IMR-90 (cell line): ENCODE data around the gene GPR35. TPM values are rescaled to one million over a fixed set of nuclear protein-coding genes. Genes with fewer than 3 reads are reported as not detected.

ENCODE experiments used
- ATAC-seq: fragments of 200-7000 bp; cut with Tn5 transposase; 2 replicates; pipeline ENCODE4 v1.9.1; 2020; ENCODE audit warnings: low read depth, mild to moderate bottlenecking, moderate library complexity
- BruUV-seq: library from RNA; stranded (reverse); fragments of 400-500 nt; replicated peaks from 2 replicates; lab custom pipeline; 2021; lab: Mats Ljungman, UMichigan
- CTCF ChIA-PET: fragments of 300-600 bp; formaldehyde crosslinking; extraction: SDS; loops from one replicate; lab custom pipeline; 2021; ENCODE audit warnings: antibody characterized with exemption; lab: Yijun Ruan, JAX
- POLR2A ChIA-PET: fragments of 300-600 bp; sonication (Branson Sonifier 250); formaldehyde crosslinking; loops from one replicate; lab custom pipeline; 2022; ENCODE audit warnings: antibody characterized with exemption; ENCODE audit not compliant: unreplicated experiment; lab: Charles Lee
- DNase-seq: peaks from one replicate; pipeline ENCODE4 v3.0.0; 2013
- H2AFZ ChIP-seq: replicated peaks from 2 replicates; pipeline ENCODE3; 2013; ENCODE audit warnings: low read length, mild to moderate bottlenecking; ENCODE audit not compliant: poor library complexity
- H2AK5ac ChIP-seq: 2 replicates; pipeline ENCODE4 v1.6.1; 2013; ENCODE audit warnings: low read depth, low read length, inconsistent platforms
- H2AK9ac ChIP-seq: replicated peaks from 2 replicates; pipeline ENCODE3; 2013; ENCODE audit warnings: mild to moderate bottlenecking, low read depth, low read length, moderate library complexity; ENCODE audit not compliant: poor library complexity
- H2BK120ac ChIP-seq: 2 replicates; pipeline ENCODE4 v1.6.1; 2013; ENCODE audit warnings: low read depth, low read length, inconsistent platforms
- H2BK15ac ChIP-seq: 3 replicates; pipeline ENCODE4 v1.6.1; 2013; ENCODE audit warnings: low read depth, low read length, inconsistent platforms
- H2BK20ac ChIP-seq: 2 replicates; pipeline ENCODE4 v1.6.1; 2013; ENCODE audit warnings: low read depth, mild to moderate bottlenecking, inconsistent platforms, low read length, moderate library complexity
- H2BK5ac ChIP-seq: 2 replicates; pipeline ENCODE4 v1.6.1; 2013; ENCODE audit warnings: mild to moderate bottlenecking, low read depth, low read length, inconsistent platforms; ENCODE audit not compliant: poor library complexity, severe bottlenecking
- H3K14ac ChIP-seq: replicated peaks from 2 replicates; pipeline ENCODE4 v1.6.1; 2013; ENCODE audit warnings: low read depth, low read length, inconsistent platforms
- H3K18ac ChIP-seq: 2 replicates; pipeline ENCODE4 v1.6.1; 2013; ENCODE audit warnings: low read depth, low read length, control low read depth
- H3K23ac ChIP-seq: 2 replicates; pipeline ENCODE4 v1.6.1; 2013; ENCODE audit warnings: low read depth, low read length, inconsistent platforms
- H3K27ac ChIP-seq: 2 replicates; pipeline ENCODE4 v1.5.1; 2013; ENCODE audit warnings: mild to moderate bottlenecking, control low read depth, low read length; ENCODE audit not compliant: insufficient read depth
- H3K27me3 ChIP-seq: 2 replicates; pipeline ENCODE4 v1.6.1; 2013; ENCODE audit warnings: low read length; ENCODE audit not compliant: control insufficient read depth, insufficient read depth
- H3K36me3 ChIP-seq: 2 replicates; pipeline ENCODE4 v1.6.1; 2013; ENCODE audit warnings: low read length, mixed read lengths; ENCODE audit not compliant: control insufficient read depth, insufficient read depth
- H3K4ac ChIP-seq: 2 replicates; pipeline ENCODE4 v1.6.1; 2013; ENCODE audit warnings: low read depth, low read length, inconsistent platforms
- H3K4me1 ChIP-seq: 2 replicates; pipeline ENCODE4 v1.6.1; 2013; ENCODE audit warnings: low read length, mixed read lengths; ENCODE audit not compliant: control insufficient read depth, insufficient read depth
- H3K4me2 ChIP-seq: 2 replicates; pipeline ENCODE4 v1.6.1; 2013; ENCODE audit warnings: low read depth, mild to moderate bottlenecking, control low read depth, low read length, moderate library complexity
- H3K4me3 ChIP-seq: 2 replicates; pipeline ENCODE4 v1.5.1; 2013; ENCODE audit warnings: low read depth, mild to moderate bottlenecking, control low read depth, low read length, moderate library complexity; ENCODE audit not compliant: insufficient read depth
- H3K56ac ChIP-seq: 2 replicates; pipeline ENCODE4 v1.6.1; 2013; ENCODE audit warnings: low read length, inconsistent platforms; ENCODE audit not compliant: insufficient read depth; ENCODE audit errors: extremely low read depth
- H3K79me1 ChIP-seq, 2 experiments: 2 replicates each; pipeline ENCODE4 v1.6.1; 2013; ENCODE audit warnings: low read length in 2 of 2, inconsistent platforms in 1 of 2, low read depth in 1 of 2
- H3K9ac ChIP-seq: 2 replicates; pipeline ENCODE4 v1.6.1; 2013; ENCODE audit warnings: low read depth, low read length, control low read depth
- H3K9me1 ChIP-seq: 2 replicates; pipeline ENCODE4 v1.6.1; 2013; ENCODE audit warnings: low read length, inconsistent platforms; ENCODE audit not compliant: insufficient read depth
- H3K9me3 ChIP-seq: 2 replicates; pipeline ENCODE4 v1.6.1; 2013; ENCODE audit warnings: low read length; ENCODE audit not compliant: control insufficient read depth, insufficient read depth
- H4K20me1 ChIP-seq: 2 replicates; pipeline ENCODE4 v1.6.1; 2013; ENCODE audit warnings: low read length, inconsistent platforms; ENCODE audit not compliant: insufficient read depth
- H4K5ac ChIP-seq: 2 replicates; pipeline ENCODE4 v1.6.1; 2013; ENCODE audit warnings: mild to moderate bottlenecking, low read depth, low read length, control low read depth
- H4K8ac ChIP-seq, 2 experiments: 2 replicates each; pipeline ENCODE4 v1.6.1; 2013; ENCODE audit warnings: low read depth in 2 of 2, low read length in 2 of 2, control low read depth in 1 of 2, inconsistent platforms in 1 of 2
- H4K91ac ChIP-seq: 2 replicates; pipeline ENCODE4 v1.6.1; 2013; ENCODE audit warnings: low read depth, low read length, inconsistent platforms; ENCODE audit not compliant: insufficient read depth
- BHLHE40 ChIP-seq: fragments of 150-350 bp; IDR thresholded peaks from 2 replicates; pipeline ENCODE4 v1.6.1; 2016; ENCODE audit warnings: mild to moderate bottlenecking, low read depth, low read length
- CEBPB ChIP-seq: IDR thresholded peaks from 2 replicates; pipeline ENCODE4 v1.6.1; 2012; ENCODE audit warnings: low read depth, low read length, improper control_type of control experiment
- CHD1 ChIP-seq: IDR thresholded peaks from 2 replicates; pipeline ENCODE4 v1.6.1; 2012; ENCODE audit warnings: low read depth, low read length, improper control_type of control experiment
- CTCF ChIP-seq: conservative IDR thresholded peaks from 2 replicates; pipeline ENCODE4 v1.5.1; 2012; ENCODE audit warnings: mild to moderate bottlenecking, low read depth, low read length, improper control_type of control experiment
- ELK1 ChIP-seq: fragments of 150-350 bp; IDR thresholded peaks from 2 replicates; pipeline ENCODE4 v1.6.1; 2016; ENCODE audit warnings: low read depth, mild to moderate bottlenecking, low read length, moderate library complexity, borderline replicate concordance
- FOS ChIP-seq: fragments of 150-350 bp; IDR thresholded peaks from 2 replicates; pipeline ENCODE4 v1.6.1; 2016; ENCODE audit warnings: low read depth, low read length
- MAFK ChIP-seq: IDR thresholded peaks from 2 replicates; pipeline ENCODE4 v1.6.1; 2012; ENCODE audit warnings: low read depth, low read length, improper control_type of control experiment
- MAZ ChIP-seq: IDR thresholded peaks from 2 replicates; pipeline ENCODE4 v1.6.1; 2012; ENCODE audit warnings: low read depth, mild to moderate bottlenecking, low read length, improper control_type of control experiment, moderate library complexity, borderline replicate concordance
- MXI1 ChIP-seq: IDR thresholded peaks from 2 replicates; pipeline ENCODE4 v1.6.1; 2012; ENCODE audit warnings: low read depth, mild to moderate bottlenecking, low read length, moderate library complexity, borderline replicate concordance
- NFE2L2 ChIP-seq: fragments of 150-350 bp; IDR thresholded peaks from 2 replicates; pipeline ENCODE4 v1.6.1; 2016; ENCODE audit warnings: low read depth, mild to moderate bottlenecking, low read length
- POLR2A ChIP-seq: IDR thresholded peaks from 2 replicates; pipeline ENCODE4 v1.6.1; 2012; ENCODE audit warnings: mild to moderate bottlenecking, low read depth, low read length
- RAD21 ChIP-seq: IDR thresholded peaks from 2 replicates; pipeline ENCODE4 v1.6.1; 2012; ENCODE audit warnings: low read length, improper control_type of control experiment
- RCOR1 ChIP-seq: IDR thresholded peaks from 2 replicates; pipeline ENCODE4 v1.6.1; 2012; ENCODE audit warnings: mild to moderate bottlenecking, low read length, improper control_type of control experiment; ENCODE audit not compliant: insufficient replicate concordance
- RFX5 ChIP-seq: IDR thresholded peaks from 2 replicates; pipeline ENCODE4 v1.8.0; 2012; ENCODE audit warnings: low read depth, mild to moderate bottlenecking, low read length, moderate library complexity
- SMC3 ChIP-seq: fragments of 150-350 bp; IDR thresholded peaks from 2 replicates; pipeline ENCODE4 v1.6.1; 2016; ENCODE audit warnings: low read depth, mild to moderate bottlenecking, antibody characterized with exemption, low read length, moderate library complexity
- WGBS, 2 experiments: methylation state at CpG; one replicate each; pipeline versions ENCODE4 v1.1.5 to v1.1.7; 2013; ENCODE audit warnings: missing lambda C conversion rate in 2 of 2; ENCODE audit not compliant: insufficient read length in 1 of 2; ENCODE audit errors: extremely low coverage in 2 of 2; 5-methylcytosine and 5-hydroxymethylcytosine counted together
- dilution Hi-C: fragments of 300-500 bp; cut with HindIII; formaldehyde crosslinking; loops from one replicate; pipeline ENCODE4 v1.14.3; 2018; ENCODE audit warnings: low sequenced_read_pairs; ENCODE audit not compliant: unreplicated experiment
- in situ Hi-C: fragments of 300-500 bp; cut with MboI; formaldehyde crosslinking; loops from 3 replicates; pipeline ENCODE4 v1.14.3; 2019; ENCODE audit warnings: low sequenced_read_pairs, inconsistent platforms, mixed read lengths
- intact Hi-C: fragments of 100-400 bp; cut with micrococcal nuclease; formaldehyde crosslinking; loops from 2 replicates; pipeline ENCODE4 v1.10.0; 2022
- polyA plus RNA-seq, 3 experiments: library from polyadenylated mRNA; depleted of rRNA; stranded (reverse); fragments of >200 nt; gene quantifications; 2 replicates each; pipeline ENCODE4 v1.2.3, GENCODE V29; 2012; ENCODE audit warnings: low replicate concordance in 1 of 3
- total RNA-seq: library from RNA; depleted of rRNA; stranded (reverse); fragments of >200 nt; gene quantifications from 2 replicates; pipeline ENCODE4 v1.2.3, GENCODE V29; 2012
- TF ChIP-seq, protein P1 (sequence below): fragments of 150-350 bp; IDR thresholded peaks from 2 replicates; pipeline ENCODE4 v1.6.1; 2017; ENCODE audit warnings: mild to moderate bottlenecking, antibody characterized with exemption, low read length, low read depth

The GPR35 gene
- total and polyA plus RNA-seq, 2 of the 4 experiments (the other 2 are of a cell fraction), result 0.31 TPM; not detected in 1

- H3K4me2 ChIP-seq, result no peak overlapping the region
- WGBS, 2 experiments, result no CpG with 5 or more reads among the region's 3 CpGs
Measured at GRCh38 chr2:240582781-240583180, 42.5 kb upstream of the GPR35 start.

More at GRCh38 chr2:240582781-240583180, 42.5 kb upstream of the GPR35 start:
- no peaks in the 10 kb centered on the region for H3K27me3 ChIP-seq
- H3K9me3 ChIP-seq, result peaks cover 2% of the 10 kb centered on the region; the same call in 1 of the 2 replicates
- H4K5ac ChIP-seq, result no peak overlapping the region
- H3K9me1 ChIP-seq, result peaks cover 28% of the 10 kb centered on the region
- no peak for ATAC-seq
- intact Hi-C loops (no loop called here), in situ Hi-C loops (no loop called here), dilution Hi-C loops (no loop called here)
- peaks cover 22% of the 10 kb centered on the region for H3K4me1 ChIP-seq
- no peak overlapping the region for H3K4ac ChIP-seq
- H3K18ac ChIP-seq, result no peak overlapping the region
- no peak overlapping the region for H3K56ac ChIP-seq
- TF ChIP-seq MXI1 (no peak), BHLHE40 (no peak), MAFK (no peak), CTCF (no peak), CHD1 (no peak), RCOR1 (no peak), ELK1 (no peak), SMC3 (no peak), MAZ (no peak), NFE2L2 (no peak), CEBPB (no peak), RAD21 (no peak), FOS (no peak), POLR2A (no peak), RFX5 (no peak)
- TF ChIP-seq, protein P1, sequence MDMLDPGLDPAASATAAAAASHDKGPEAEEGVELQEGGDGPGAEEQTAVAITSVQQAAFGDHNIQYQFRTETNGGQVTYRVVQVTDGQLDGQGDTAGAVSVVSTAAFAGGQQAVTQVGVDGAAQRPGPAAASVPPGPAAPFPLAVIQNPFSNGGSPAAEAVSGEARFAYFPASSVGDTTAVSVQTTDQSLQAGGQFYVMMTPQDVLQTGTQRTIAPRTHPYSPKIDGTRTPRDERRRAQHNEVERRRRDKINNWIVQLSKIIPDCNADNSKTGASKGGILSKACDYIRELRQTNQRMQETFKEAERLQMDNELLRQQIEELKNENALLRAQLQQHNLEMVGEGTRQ, result no peak
- no peak overlapping the region for H3K27ac ChIP-seq
- H2AFZ ChIP-seq, result no peak overlapping the region
- BruUV-seq, result no TSS peak
- DNase-seq, result no peak
- H2BK120ac ChIP-seq, result no peak overlapping the region
- H4K20me1 ChIP-seq, result peaks cover 31% of the 10 kb centered on the region
- H3K79me1 ChIP-seq, result peaks cover 34 to 78% of the 10 kb centered on the region in 2 experiments; a peak in 3 of 4 replicates
- ChIA-PET POLR2A (no interaction called here), CTCF (no interaction called here)
- H2AK9ac ChIP-seq, result no peak overlapping the region
- no peak overlapping the region for H2BK20ac ChIP-seq
- no peak overlapping the region for H3K14ac ChIP-seq
- H2AK5ac ChIP-seq, result no peak overlapping the region
- no peak overlapping the region for H3K9ac ChIP-seq
- H3K36me3 ChIP-seq, result peaks cover 3% of the 10 kb centered on the region
- no peak overlapping the region for H2BK5ac ChIP-seq
- no peak overlapping the region for H4K8ac ChIP-seq
- no peak overlapping the region for H2BK15ac ChIP-seq
- no peak overlapping the region for H4K91ac ChIP-seq
- H3K4me3 ChIP-seq, result no peak overlapping the region
- no peak overlapping the region for H3K23ac ChIP-seq
